ENCODE data around the gene PTTG2.
"Not testable (repeated sequence)": the region's sequence is repeated elsewhere in the genome, so short reads cannot be mapped to it uniquely, and the experiment has no call there.

Gene PTTG2

DNA sequence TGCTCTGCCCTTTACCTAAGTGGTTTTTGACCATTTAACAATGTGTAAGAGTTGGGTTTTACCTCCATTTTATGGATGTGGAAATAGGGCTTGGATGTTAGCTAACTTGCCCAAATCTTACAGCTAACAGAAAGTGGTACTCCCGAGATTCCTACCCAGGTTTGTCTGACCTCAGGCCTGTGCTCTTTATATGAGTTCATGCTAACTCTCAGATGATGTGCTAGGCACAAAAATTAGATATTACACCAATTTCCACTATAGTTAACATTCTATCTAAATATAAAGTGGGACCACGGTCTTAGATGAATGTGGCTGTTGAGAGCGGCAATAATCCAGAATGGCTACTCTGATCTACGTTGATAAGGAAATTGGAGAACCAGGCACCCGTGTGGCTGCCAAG lies at the start of gene PTTG2:
TSS of gene PTTG2 (plus strand) at position 301 of the 400 bp plus-strand sequence. CDS start at position 338, 37 bp downstream.
- in situ Hi-C loops (cut with MboI; ENCODE audit: low sequenced_read_pairs), result no loop called here

- in situ Hi-C loops (cut with MboI; ENCODE audit: low sequenced_read_pairs), result no loop called here
These were observed 45.7 kb upstream of the PTTG2 start for GRCh38 chr4:37914539-37914938.

DNA sequence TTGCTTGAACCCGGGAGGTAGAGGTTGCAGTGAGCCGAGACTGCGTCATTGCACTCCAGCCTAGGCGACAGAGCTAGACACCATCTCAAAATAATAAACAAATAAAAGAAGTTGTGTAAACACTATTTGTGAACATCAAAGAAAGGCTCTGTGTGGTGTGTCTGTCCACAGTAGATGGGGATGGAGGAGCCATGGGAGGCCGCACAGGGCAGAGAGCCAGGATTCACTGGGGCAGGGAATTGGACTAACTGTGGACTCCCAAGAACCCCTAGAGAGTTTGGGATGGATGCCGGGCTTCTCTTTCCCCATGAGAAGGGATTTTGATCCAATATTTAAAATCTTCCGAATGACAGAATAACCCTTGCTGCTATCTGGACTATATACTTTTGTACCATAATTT lies 42.8 kb upstream of the PTTG2 start:
- in situ Hi-C loops (cut with MboI; ENCODE audit: low sequenced_read_pairs), result no loop called here

GRCh38 chr4:37918653-37919052 lies 41.5 kb upstream of the PTTG2 start:
- in situ Hi-C loops (cut with MboI; ENCODE audit: low sequenced_read_pairs), result no loop called here

- in situ Hi-C loops (cut with MboI; ENCODE audit: low sequenced_read_pairs), result no loop called here
These were observed 37.9 kb upstream of the PTTG2 start for GRCh38 chr4:37922328-37922727.

- in situ Hi-C loops (cut with MboI; ENCODE audit: low sequenced_read_pairs), result not testable (repeated sequence)
These were observed 37.1 kb upstream of the PTTG2 start for GRCh38 chr4:37923089-37923488.

GRCh38 chr4:37924946-37925345 lies 35.3 kb upstream of the PTTG2 start:
- in situ Hi-C loops (cut with MboI; ENCODE audit: low sequenced_read_pairs), result no loop called here

GRCh38 chr4:37927434-37927833 lies 32.8 kb upstream of the PTTG2 start:
- in situ Hi-C loops (cut with MboI; ENCODE audit: low sequenced_read_pairs), result no loop called here

DNA sequence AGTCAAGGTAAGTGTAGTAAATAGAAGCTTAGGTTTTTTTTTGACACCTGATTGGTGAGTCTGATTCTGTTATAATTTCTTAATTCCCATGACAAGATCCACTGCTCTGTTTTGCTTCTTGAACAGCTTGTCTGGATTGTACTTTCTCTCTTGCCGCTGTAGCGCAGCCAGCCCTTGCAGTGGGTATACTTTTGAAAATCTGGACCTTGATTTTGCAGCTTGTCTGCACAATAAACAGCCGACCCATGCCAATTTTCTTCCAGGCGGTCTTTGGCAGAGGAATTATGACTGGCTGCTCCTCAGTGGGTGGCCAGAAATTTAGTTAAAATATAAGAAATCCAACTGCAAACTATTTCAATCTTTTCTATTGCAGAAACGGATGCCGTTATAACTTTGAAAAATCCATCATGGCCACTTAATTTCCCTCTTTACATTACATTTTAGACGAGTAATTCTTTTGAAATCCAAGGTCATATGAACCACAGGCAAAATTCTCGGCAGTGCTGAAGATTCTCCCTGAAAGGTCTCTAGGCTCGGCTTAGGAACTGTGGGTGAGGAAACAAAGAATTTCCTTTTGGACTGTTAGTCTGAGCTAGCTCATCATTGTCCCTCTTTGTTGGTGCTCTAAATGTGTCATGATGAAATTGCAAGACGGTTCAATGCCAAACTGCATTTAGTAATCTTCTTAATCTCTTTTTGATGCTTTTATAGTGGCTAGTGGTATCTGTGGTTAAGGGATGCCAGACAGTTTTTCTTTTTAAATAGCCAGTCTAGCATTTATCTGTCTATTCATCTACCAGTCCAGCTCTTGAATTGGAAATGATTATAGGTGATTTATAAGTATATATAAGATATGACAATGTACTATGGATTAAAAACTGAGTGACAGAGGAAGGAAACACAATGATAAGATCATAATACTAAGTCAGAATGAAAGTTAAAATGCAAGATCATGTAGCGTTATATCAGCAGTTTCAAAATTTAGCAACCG lies 31.5 kb upstream of the PTTG2 start:
- in situ Hi-C loops (cut with MboI; ENCODE audit: low sequenced_read_pairs), result no loop called here

DNA sequence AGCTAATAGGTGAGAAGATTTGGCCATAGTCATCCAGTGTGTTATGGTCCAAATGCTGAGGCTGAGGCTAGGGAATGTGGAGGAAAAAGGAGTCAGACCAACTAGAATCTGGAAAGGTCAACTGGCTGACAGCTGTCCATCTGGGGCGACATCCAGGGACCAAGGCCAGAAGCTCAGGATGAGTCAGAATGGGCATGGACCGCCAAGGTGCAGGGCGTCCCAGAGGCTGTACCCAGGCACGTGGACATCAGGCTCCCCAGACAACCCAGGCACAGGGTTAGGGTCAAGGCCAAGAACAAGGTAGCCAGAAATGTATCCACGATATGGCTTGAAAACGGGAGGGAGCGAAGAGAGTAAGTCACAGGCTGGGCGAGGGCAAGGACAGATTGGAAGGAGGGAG lies 26.1 kb upstream of the PTTG2 start:
- in situ Hi-C loops (cut with MboI; ENCODE audit: low sequenced_read_pairs), result no loop called here

DNA sequence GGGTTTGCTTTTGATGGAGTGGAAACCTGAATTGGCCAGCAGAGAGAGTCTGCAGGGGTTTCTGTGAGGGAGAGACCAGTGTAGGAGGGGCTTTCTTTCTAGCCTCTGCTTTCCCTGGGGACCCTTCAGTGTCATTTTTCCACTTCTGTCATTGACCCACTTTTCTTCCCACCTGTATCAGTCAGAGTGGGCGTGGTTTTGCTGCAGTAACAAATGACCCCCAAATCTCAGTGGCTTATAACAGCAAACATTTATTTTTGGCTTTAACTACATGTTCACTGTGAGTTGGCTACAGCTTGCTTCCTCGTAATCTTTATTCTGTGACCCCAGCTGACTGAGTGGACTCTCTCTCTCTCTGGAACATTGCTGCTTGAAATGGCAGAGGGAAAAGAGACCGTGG lies 25.6 kb upstream of the PTTG2 start:
- in situ Hi-C loops (cut with MboI; ENCODE audit: low sequenced_read_pairs), result no loop called here

DNA sequence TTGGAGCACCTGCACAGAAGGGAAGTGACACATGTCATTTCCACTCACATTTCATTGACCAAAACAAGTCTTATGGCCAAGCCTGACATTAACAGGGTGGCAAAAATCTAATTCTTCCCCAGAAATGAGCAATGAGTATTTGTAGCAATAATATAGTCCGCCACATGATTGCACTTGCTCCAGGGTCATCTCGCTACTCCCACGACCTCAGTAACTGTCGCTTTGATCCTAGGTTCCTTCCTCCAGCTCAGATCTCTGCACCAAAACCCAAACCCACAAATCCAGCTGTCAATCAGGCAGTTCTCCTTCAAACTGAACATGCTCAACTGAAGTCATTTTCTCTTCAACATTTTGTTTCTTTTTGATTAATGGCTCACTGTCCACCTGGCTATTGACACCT lies 25.2 kb upstream of the PTTG2 start:
- in situ Hi-C loops (cut with MboI; ENCODE audit: low sequenced_read_pairs), result no loop called here

DNA sequence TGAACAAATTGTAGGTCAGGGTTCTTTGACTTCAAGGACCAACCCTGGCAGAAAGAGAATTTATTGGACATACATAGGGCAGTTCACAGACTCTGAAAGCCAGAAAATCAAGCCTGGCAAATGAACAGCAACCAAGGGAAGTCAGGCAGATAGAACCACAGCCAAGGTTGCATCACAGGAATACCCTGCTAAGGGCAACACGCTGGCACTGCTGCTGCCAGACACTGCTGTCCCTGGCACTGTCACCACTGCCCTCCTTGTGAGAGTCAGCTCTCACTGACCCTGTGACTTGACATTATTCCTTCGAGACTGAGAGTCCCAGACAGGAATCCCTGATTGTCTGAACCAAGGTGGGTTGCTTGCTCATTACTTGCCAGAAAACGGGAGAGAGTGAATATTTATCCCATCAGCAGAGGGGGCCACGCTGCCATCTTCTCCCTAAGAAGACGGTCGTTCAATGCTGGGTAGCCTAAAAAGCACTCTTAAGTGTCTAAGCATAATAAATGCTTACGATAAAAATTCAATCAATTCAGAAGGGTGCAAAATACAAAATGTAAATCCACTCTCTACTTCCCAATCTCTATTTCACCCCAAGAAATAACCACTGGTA lies 23.2 kb upstream of the PTTG2 start:
- in situ Hi-C loops (cut with MboI; ENCODE audit: low sequenced_read_pairs), result no loop called here

DNA sequence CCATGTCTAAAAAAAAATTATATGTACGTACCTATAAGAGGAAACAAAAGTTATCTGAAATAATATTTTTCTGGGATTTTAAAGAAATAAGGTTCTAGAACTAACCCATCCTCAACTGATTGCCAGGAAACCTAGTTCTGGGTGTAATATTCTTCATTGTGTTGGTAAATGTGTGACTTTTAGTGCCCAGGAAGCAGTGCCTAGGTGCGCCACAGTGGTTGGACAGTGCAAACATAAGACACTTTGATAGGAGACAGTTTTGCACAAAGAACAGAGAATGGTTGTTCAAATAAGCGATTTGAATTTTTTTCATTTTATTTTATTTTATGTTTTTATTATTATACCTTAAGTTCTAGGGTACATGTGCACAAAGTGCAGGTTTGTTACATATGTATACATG lies 22.0 kb upstream of the PTTG2 start:
- in situ Hi-C loops (cut with MboI; ENCODE audit: low sequenced_read_pairs), result no loop called here

GRCh38 chr4:37946503-37947179 lies 13.6 kb upstream of the PTTG2 start:
- in situ Hi-C loops (cut with MboI; ENCODE audit: low sequenced_read_pairs), result no loop called here

- in situ Hi-C loops (cut with MboI; ENCODE audit: low sequenced_read_pairs), result no loop called here
These were observed 11.7 kb upstream of the PTTG2 start for GRCh38 chr4:37948542-37948941.

DNA sequence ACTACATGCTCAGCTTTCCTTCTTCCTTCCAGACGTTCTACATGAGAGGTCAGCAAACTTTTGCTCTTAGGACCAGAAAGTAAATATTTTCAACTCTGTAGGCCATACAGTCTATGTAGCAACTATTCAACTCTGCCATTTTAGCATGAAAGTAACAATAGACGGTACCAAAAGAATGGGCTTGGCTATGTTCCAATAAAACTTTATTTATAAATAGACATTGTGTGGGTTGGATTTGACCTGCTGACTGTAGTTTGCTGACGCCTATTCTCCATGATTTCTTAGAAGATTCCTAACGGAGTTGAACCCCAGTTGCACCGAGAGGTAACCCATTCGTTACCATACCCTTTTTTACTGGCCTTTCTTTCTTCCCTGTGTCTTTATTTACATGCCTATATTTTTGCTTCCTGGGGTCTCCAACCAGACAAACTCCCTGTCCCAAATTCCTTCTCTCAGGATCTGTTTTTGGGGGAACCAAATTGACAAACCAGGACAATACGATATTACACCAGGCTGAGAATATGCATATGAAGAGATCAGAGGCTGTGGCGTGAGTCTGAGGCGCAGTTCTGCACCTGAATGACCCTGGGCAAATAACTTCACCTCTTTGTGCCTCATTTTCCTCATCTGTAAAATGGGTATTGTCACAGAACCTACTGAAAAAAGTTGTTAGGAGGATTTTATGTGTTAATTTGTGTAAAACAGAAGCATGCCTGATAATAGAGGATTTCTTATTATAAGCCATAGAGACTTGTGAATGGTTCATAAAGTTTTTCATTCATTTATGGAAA lies 10.4 kb upstream of the PTTG2 start:
- in situ Hi-C loops (cut with MboI; ENCODE audit: low sequenced_read_pairs), result no loop called here

- in situ Hi-C loops (cut with MboI; ENCODE audit: low sequenced_read_pairs), result no loop called here
These were observed 8.5 kb upstream of the PTTG2 start for GRCh38 chr4:37951461-37952352.

GRCh38 chr4:37953156-37953555 lies 7.0 kb upstream of the PTTG2 start:
- in situ Hi-C loops (cut with MboI; ENCODE audit: low sequenced_read_pairs), result no loop called here

Data from HL-60/S4 (cell line).